HFFc6 (cell line): Measurements from ENCODE around the gene IFITM2. TPM values are rescaled to one million over a fixed set of nuclear protein-coding genes. Genes with fewer than 3 reads are reported as not detected.

Experiments
- DNase-seq: peaks from one replicate; pipeline ENCODE4 v3.0.0-alpha.2; 2018
- H3K27ac Mint-ChIP-seq: 2 replicates; pipeline ENCODE4 v1.8.0; 2020; ENCODE audit warnings: mild to moderate bottlenecking, mixed read lengths
- H3K27me3 Mint-ChIP-seq: 2 replicates; pipeline ENCODE4 v1.8.0; 2021; ENCODE audit warnings: mild to moderate bottlenecking, moderate library complexity, mixed read lengths; ENCODE audit not compliant: insufficient read depth
- H3K36me3 Mint-ChIP-seq: 2 replicates; pipeline ENCODE4 v1.8.0; 2021; ENCODE audit warnings: low read depth, mixed read lengths
- H3K4me1 Mint-ChIP-seq: 2 replicates; pipeline ENCODE4 v1.8.0; 2020; ENCODE audit warnings: low read depth, mixed read lengths
- H3K4me3 Mint-ChIP-seq: 2 replicates; pipeline ENCODE4 v1.8.0; 2020; ENCODE audit warnings: mild to moderate bottlenecking, moderate library complexity, mixed read lengths
- H3K9me3 Mint-ChIP-seq: 2 replicates; pipeline ENCODE4 v1.8.0; 2020; ENCODE audit warnings: mild to moderate bottlenecking, mixed read lengths
- CTCF ChIP-seq: fragments of 200-600 bp; sonication (generic); IDR thresholded peaks from 2 replicates; pipeline ENCODE4 v1.5.0; 2021; ENCODE audit warnings: antibody characterized with exemption, mild to moderate bottlenecking
- total RNA-seq, 6 experiments: library from RNA; stranded (reverse); fragmentation: NEBNext Ultra II Directional; extraction: Animal tissue kit (Norgen Biotek cat#: 25700); gene quantifications; 2 replicates in 1 of 6; 3 replicates in 5 of 6; pipeline ENCODE4 v1.2.3, GENCODE V29; 2021

The IFITM2 gene
- total RNA-seq, 6 experiments from 2014 or later, result 257 to 325 (median 291) TPM

GRCh38 chr11:288478-289397, 18.9 kb upstream of the IFITM2 start, which contains the start of gene PGGHG:
PGGHG (plus strand) TSS chr11:289126; CDS start chr11:289817, 691 bp downstream.
- DNase-seq, result no peak
- Mint-ChIP-seq H3K4me1 (no peaks in the 10 kb centered on the region), H3K4me3 (peak within 1 kb of the TSS; percentile 66), H3K27ac (no peak within 1 kb of the TSS), H3K9me3 (no peaks in the 10 kb centered on the region), H3K36me3 (no peaks in the 10 kb centered on the region), H3K27me3 (peaks cover 4% of the 10 kb centered on the region; the same call in 1 of the 2 replicates)
- TF ChIP-seq CTCF, result no peak

GRCh38 chr11:289398-289711, 18.3 kb upstream of the IFITM2 start:
- no peak overlapping the region for H3K27ac Mint-ChIP-seq
- no peaks in the 10 kb centered on the region for H3K4me1 Mint-ChIP-seq
- peak overlapping the region; percentile 47; the same call in 1 of the 2 replicates for H3K4me3 Mint-ChIP-seq
- DNase-seq, result no peak
- H3K9me3 Mint-ChIP-seq, result no peaks in the 10 kb centered on the region
- peaks cover 4% of the 10 kb centered on the region; the same call in 1 of the 2 replicates for H3K27me3 Mint-ChIP-seq
- no peak for TF ChIP-seq CTCF
- H3K36me3 Mint-ChIP-seq, result no peaks in the 10 kb centered on the region

GRCh38 chr11:289712-290620, 17.6 kb upstream of the IFITM2 start:
- H3K4me3 Mint-ChIP-seq, result no peak overlapping the region
- no peak overlapping the region for H3K27ac Mint-ChIP-seq
- peaks cover 4% of the 10 kb centered on the region; the same call in 1 of the 2 replicates for H3K27me3 Mint-ChIP-seq
- no peaks in the 10 kb centered on the region for H3K4me1 Mint-ChIP-seq
- TF ChIP-seq CTCF, result no peak
- no peaks in the 10 kb centered on the region for H3K9me3 Mint-ChIP-seq
- DNase-seq, result no peak
- no peaks in the 10 kb centered on the region for H3K36me3 Mint-ChIP-seq

GRCh38 chr11:290621-291231, 16.9 kb upstream of the IFITM2 start:
- no peaks in the 10 kb centered on the region for H3K36me3 Mint-ChIP-seq
- TF ChIP-seq CTCF, result no peak
- no peak overlapping the region for H3K27ac Mint-ChIP-seq
- no peaks in the 10 kb centered on the region for H3K9me3 Mint-ChIP-seq
- no peak for DNase-seq
- peaks cover 4% of the 10 kb centered on the region; the same call in 1 of the 2 replicates for H3K27me3 Mint-ChIP-seq
- no peaks in the 10 kb centered on the region for H3K4me1 Mint-ChIP-seq
- no peak overlapping the region for H3K4me3 Mint-ChIP-seq
